GM08714 (cell line): ENCODE results near the gene MROH8.

Experiments
- H3K4me3 ChIP-seq: fragments of 200-500 bp; sonication (Bioruptor generic); 2 replicates; pipeline ENCODE4 v1.5.1; 2014; ENCODE audit warnings: mild to moderate bottlenecking, low read length, inconsistent platforms
- ZNF274 ChIP-seq: IDR thresholded peaks from 2 replicates; pipeline ENCODE4 v1.6.1; 2012; ENCODE audit warnings: mild to moderate bottlenecking, low read depth, low read length

MROH8 gene

GRCh38 chr20:37189416-37190016 lies 10.2 kb upstream of the MROH8 start:
- TF ChIP-seq ZNF274: no peak
- H3K4me3 ChIP-seq: no peak overlapping the region

GRCh38 chr20:37188787-37189186 lies 9.4 kb upstream of the MROH8 start:
- no peak overlapping the region for H3K4me3 ChIP-seq

GRCh38 chr20:37185686-37186085 lies 6.3 kb upstream of the MROH8 start:
- no peak overlapping the region for H3K4me3 ChIP-seq
- TF ChIP-seq ZNF274: no peak

More at GRCh38 chr20:37188787-37189186, 9.4 kb upstream of the MROH8 start:
- TF ChIP-seq ZNF274: no peak

GRCh38 chr20:37179683-37180524 lies 556 bp upstream of the MROH8 start:
- peak overlapping the region; percentile 94 for H3K4me3 ChIP-seq
- TF ChIP-seq ZNF274: no peak

GRCh38 chr20:37172836-37173235 lies 6.5 kb downstream of the MROH8 start:
- no peak overlapping the region for H3K4me3 ChIP-seq

GRCh38 chr20:37166867-37167266 lies 12.5 kb downstream of the MROH8 start:
- no peak for TF ChIP-seq ZNF274
- no peak overlapping the region for H3K4me3 ChIP-seq

More at GRCh38 chr20:37172836-37173235, 6.5 kb downstream of the MROH8 start:
- no peak for TF ChIP-seq ZNF274

GRCh38 chr20:37165031-37165430 lies 14.3 kb downstream of the MROH8 start:
- no peak overlapping the region for H3K4me3 ChIP-seq
- TF ChIP-seq ZNF274: no peak

- no peak for TF ChIP-seq ZNF274
- no peak overlapping the region for H3K4me3 ChIP-seq
Observed at GRCh38 chr20:37163832-37164554, 15.4 kb downstream of the MROH8 start.

GRCh38 chr20:37162646-37163045 lies 16.7 kb downstream of the MROH8 start:
- no peak overlapping the region for H3K4me3 ChIP-seq
- TF ChIP-seq ZNF274: no peak

- no peak for TF ChIP-seq ZNF274
Observed at GRCh38 chr20:37161830-37162549, 17.4 kb downstream of the MROH8 start.

GRCh38 chr20:37160683-37161082 lies 18.7 kb downstream of the MROH8 start:
- H3K4me3 ChIP-seq: no peak overlapping the region
- TF ChIP-seq ZNF274: no peak

More at GRCh38 chr20:37161830-37162549, 17.4 kb downstream of the MROH8 start:
- no peak overlapping the region for H3K4me3 ChIP-seq

- H3K4me3 ChIP-seq: no peak overlapping the region
- no peak for TF ChIP-seq ZNF274
Observed at GRCh38 chr20:37158248-37158647, 21.1 kb downstream of the MROH8 start.

GRCh38 chr20:37155987-37156386 lies 23.4 kb downstream of the MROH8 start:
- no peak for TF ChIP-seq ZNF274
- no peak overlapping the region for H3K4me3 ChIP-seq
